T-helper 22 cell (primary cell): ENCODE data around the gene IRF9.

Experiments
- DNase-seq: peaks from one replicate; pipeline ENCODE4 v3.0.0-alpha.2; 2020; ENCODE audit warnings: low read depth

The IRF9 gene

GRCh38 chr14:24131549-24131966, 29.5 kb upstream of the IRF9 start:
- no peak for DNase-seq

GRCh38 chr14:24132061-24132685, 28.9 kb upstream of the IRF9 start:
- no peak for DNase-seq

- DNase-seq = no peak
Observed at GRCh38 chr14:24132976-24133375, 28.1 kb upstream of the IRF9 start.

- DNase-seq = no peak
Observed at GRCh38 chr14:24133735-24134134, 27.3 kb upstream of the IRF9 start.

- no peak for DNase-seq
Observed at GRCh38 chr14:24135584-24135833, 25.6 kb upstream of the IRF9 start.

- DNase-seq = peak; percentile 85
Observed at GRCh38 chr14:24135834-24136683, 25.0 kb upstream of the IRF9 start, which contains the start of gene PSME1. Gene PSME1 (plus strand): TSS chr14:24136194. CDS start chr14:24136263, 69 bp downstream.

- DNase-seq = no peak
Observed at GRCh38 chr14:24136684-24137528, 24.2 kb upstream of the IRF9 start.

GRCh38 chr14:24137529-24138395, 23.3 kb upstream of the IRF9 start:
- no peak for DNase-seq

GRCh38 chr14:24138396-24139271, 22.4 kb upstream of the IRF9 start:
- no peak for DNase-seq

- DNase-seq = no peak
Observed at GRCh38 chr14:24139272-24139934, 21.7 kb upstream of the IRF9 start.

GRCh38 chr14:24141097-24141880, 19.8 kb upstream of the IRF9 start, which contains the start of gene EMC9:
Gene EMC9 (minus strand): TSS chr14:24141591. CDS start chr14:24141304, 287 bp downstream.
- DNase-seq = peak; percentile 100

GRCh38 chr14:24143511-24143910, 17.6 kb upstream of the IRF9 start:
- no peak for DNase-seq

GRCh38 chr14:24144451-24144850, 16.6 kb upstream of the IRF9 start:
- no peak for DNase-seq

- DNase-seq = no peak
Observed at GRCh38 chr14:24145219-24145618, 15.8 kb upstream of the IRF9 start.

GRCh38 chr14:24145690-24146452, 15.2 kb upstream of the IRF9 start:
- DNase-seq = no peak

GRCh38 chr14:24146453-24146977, 14.6 kb upstream of the IRF9 start, which contains the start of gene PSME2:
Gene PSME2 (minus strand): TSS chr14:24146610. CDS start chr14:24146581, 29 bp downstream.
- peak; percentile 87 for DNase-seq

GRCh38 chr14:24146978-24147760, 13.9 kb upstream of the IRF9 start, which contains the start of gene RNF31:
Gene RNF31 (plus strand): TSS chr14:24147498. CDS start chr14:24147699, 201 bp downstream.
- peak; percentile 97 for DNase-seq
